ENCODE data around the gene AP4E1.
"Not testable (repeated sequence)": the region's sequence is repeated elsewhere in the genome, so short reads cannot be mapped to it uniquely, and the experiment has no call there.

The AP4E1 gene

GRCh38 chr15:50889589-50889988 is 18.9 kb upstream of the AP4E1 start:
- DNase-seq (ENCODE audit: low read depth in 2 of 2), result no peak

GRCh38 chr15:50890751-50891150 is 17.7 kb upstream of the AP4E1 start:
- no peak for DNase-seq (ENCODE audit: low read depth in 2 of 2)

- no peak for DNase-seq (ENCODE audit: low read depth in 2 of 2)
These were observed 17.3 kb upstream of the AP4E1 start for GRCh38 chr15:50891159-50891558.

DNA sequence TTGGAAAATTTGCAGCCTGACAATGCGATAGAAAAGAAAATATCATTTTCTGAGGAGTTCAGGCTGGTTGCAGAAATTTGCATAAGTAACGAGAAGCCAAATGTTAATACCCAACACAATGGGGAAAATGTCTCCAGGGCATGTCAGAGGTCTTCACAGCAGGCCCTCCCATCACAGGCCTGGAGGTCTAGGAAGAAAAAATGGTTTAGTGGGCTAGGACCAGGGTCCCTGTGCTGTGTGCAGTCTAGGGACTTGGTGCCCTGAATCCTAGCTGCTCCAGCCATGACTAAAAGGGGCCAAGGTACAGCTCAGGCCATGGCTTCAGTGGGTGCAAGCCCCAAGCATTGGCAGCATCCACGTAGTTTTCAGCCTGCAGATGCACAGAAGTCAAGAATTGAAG is 14.5 kb upstream of the AP4E1 start:
- no peak for DNase-seq (ENCODE audit: low read depth in 2 of 2)

- DNase-seq (ENCODE audit: low read depth in 2 of 2), result not testable (repeated sequence)
These were observed 7.1 kb upstream of the AP4E1 start for GRCh38 chr15:50901390-50901789.

DNA sequence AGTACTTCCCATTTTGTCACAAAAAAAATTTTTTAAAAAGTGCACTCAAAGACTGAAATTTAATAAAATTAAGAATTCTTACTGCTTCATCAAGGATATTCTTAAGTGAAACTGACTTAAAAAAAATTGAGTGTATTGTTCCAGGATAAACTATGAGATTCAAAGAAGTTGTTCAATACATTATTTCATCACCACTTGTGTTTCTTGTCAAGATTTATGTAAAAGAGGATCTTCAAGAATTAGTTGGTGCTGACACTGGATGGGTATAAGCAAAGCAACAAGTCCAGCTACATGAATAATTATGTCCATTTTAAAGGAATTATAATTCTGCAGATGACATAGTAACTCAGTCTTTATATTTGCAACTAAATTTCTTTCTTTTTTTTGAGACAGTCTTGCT is 4.3 kb upstream of the AP4E1 start:
- DNase-seq (ENCODE audit: low read depth in 2 of 2), result no peak

DNA sequence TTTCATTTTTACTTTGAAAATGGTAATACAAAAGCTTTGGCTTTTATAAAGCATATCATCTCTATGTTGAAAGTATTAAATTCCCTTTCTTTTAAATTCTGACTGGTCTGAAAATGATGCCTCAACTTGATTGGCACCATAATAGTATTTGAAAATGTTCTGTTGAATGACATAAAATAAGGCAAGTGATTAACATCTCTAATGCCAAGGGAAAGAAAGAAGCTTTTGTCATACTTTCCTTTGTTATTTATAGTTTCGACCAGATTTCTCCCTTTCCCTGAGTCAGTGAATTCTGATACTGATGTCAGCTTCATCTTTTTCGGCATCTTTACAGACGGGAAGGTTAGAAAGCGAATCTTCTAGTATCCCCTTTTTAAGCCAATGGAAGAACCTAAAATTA is 3.4 kb upstream of the AP4E1 start:
- DNase-seq (ENCODE audit: low read depth in 2 of 2), result no peak

DNA sequence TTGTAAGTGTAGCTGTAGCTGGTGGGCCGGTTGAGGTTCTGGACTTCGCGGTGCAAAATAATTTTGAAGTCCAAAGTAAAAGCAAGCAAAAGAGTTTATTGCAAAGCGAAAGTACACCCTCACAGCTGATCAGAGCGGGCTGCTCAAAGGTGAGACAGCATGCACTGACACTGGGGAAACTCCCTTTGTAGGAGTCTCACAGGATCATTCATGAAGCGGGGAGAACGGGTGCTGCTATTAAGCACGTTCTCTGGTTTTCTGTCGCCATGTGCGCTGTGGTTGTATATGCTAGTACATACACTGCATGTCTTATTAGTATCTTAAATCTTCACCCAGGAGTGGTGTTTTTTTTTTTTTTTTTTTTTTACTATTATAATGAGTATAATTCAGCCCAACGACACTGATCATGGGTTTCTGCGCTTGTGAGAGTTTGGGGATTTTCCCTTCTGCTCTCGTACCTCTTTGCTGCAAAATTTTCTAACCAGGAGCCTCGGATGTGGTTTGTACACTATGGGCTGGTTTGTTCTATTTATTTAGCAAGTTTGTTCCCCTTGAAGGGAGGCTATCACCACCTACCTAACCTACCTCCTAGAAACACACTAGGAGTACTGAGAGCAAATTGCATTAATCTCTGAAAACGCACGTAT is 1.4 kb upstream of the AP4E1 start:
- DNase-seq (ENCODE audit: low read depth in 2 of 2), result peak; percentile 37 to 56

DNA sequence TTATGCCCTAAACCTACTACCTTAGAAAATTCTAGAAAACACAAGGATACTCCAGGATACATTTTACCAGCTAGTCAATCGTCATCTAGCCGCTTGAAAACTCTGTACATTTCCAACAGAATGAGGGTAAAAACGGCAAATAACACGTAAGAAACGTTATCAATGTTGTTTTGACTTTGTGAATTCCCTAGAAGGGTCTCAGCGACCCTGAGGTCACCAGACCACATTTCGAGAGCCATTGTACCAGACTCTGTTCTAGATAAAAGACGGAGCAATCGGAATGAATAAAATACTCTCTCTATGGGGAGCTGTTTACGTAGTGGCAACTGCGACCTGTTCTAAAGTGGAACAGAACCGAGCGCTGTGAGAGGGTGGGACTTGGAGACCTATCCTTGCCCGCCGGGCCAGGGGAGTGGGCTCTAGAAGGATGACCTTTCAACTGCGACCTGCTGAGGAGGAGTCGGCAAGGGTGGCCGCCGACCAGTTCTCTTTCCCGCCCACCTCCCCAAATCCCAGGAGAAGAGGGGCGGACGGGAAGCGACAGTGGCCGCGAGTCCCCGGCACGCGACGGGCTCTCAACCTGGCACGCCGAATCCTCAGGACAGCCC is 778 bp upstream of the AP4E1 start:
- DNase-seq (ENCODE audit: low read depth in 2 of 2), result peak in 1 of 2 donors; percentile 36

DNA sequence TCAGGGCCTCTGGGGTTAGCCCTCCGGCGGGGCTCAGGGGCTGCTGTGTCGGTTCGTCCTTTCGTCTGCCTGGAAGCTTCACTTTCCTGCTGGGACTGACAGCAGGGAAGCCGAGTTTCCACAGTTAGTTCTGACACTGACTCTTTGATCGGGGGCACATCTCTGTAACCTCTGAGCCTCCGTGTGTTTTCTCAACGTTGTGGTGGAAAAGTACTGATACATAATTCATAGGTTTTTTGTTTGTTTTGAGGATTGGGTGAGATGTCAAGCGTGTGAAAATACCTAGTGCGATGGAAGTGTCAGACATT is 481 bp downstream of the AP4E1 start:
- DNase-seq (ENCODE audit: low read depth in 2 of 2), result no peak

GRCh38 chr15:50910426-50910795 is 1.9 kb downstream of the AP4E1 start:
- not testable (repeated sequence) for DNase-seq (ENCODE audit: low read depth in 2 of 2)

GRCh38 chr15:50911001-50911400 is 2.5 kb downstream of the AP4E1 start:
- no peak for DNase-seq (ENCODE audit: low read depth in 2 of 2)

GRCh38 chr15:50911621-50912020 is 3.1 kb downstream of the AP4E1 start:
- no peak for DNase-seq (ENCODE audit: low read depth in 2 of 2)

GRCh38 chr15:50916400-50916799 is 7.9 kb downstream of the AP4E1 start:
- DNase-seq (ENCODE audit: low read depth in 2 of 2), result no peak

DNA sequence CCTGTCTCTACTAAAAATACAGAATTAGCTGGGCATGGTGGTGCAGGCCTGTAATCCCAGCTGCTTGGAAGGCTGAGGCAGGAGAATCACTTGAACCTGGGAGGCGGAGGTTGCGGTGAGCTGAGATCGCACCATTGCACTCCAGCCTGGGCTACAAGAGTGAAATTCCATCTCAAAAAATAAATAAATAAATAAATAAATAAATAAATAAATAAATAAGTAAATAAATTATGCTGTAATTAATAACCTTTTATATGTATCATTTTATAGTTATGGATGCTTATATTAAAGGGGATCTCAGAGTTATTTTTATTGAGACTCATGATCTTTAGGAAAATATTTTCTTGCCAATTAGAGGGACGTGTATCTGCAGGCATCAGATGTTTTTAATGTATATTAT is 10.9 kb downstream of the AP4E1 start:
- not testable (repeated sequence) for DNase-seq (ENCODE audit: low read depth in 2 of 2)

DNA sequence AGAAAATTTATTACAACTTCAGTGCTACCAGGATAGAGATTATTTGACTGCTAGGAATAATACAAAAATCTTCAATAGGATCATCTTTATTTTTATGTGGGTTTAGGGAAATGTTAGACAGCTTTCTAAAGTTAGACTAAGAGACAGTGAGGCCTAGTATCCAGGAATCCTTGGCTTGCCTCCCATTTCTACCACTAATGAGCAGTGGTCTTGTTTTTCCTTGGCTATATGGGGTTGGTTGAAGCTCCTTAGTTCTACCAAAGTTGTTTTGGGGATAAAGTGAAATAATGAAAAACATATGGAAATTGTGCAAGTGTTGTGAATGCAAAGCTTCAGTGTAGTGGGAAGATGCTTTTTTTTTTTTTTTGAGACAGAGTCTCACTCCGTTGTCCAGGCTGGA is 16.8 kb downstream of the AP4E1 start:
- no peak for DNase-seq (ENCODE audit: low read depth in 2 of 2)

DNA sequence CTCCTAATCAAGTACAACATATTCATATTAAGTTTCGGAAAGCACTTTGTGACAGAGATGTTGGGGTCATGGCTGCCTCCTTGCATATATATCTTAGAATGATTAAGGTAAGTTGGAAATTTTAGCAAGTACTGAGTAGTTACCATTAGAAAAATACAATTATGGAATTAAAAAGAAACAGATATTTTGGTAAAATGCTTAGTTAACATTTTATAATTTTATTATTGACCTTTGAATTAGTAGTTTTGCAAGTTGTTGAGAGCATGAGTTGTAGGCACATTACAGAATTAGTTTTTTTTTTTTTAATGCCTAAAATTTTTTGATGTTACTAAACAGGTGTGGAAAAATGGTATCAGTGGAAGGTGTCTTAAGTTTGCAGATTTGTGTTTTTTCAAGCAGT is 20.6 kb downstream of the AP4E1 start:
- DNase-seq (ENCODE audit: low read depth in 2 of 2), result no peak

DNA sequence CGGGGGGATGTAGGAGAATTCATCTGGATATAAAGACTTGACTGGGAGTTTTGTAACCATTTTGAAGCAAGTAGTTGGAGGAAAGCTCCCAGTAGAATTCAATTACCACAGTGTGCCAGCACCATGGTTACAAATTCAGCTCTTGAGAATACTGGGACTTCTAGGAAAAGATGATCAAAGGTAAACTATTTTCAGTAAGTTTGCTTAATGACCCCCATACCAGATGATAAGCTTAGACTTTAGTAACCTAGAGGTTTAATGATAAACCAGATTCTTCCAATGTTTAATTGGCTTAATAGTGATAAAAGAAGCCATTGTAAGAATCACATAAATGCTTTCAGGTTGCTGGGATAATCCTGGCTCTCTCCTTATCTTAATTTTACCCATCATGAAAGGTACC is 22.3 kb downstream of the AP4E1 start:
- no peak for DNase-seq (ENCODE audit: low read depth in 2 of 2)

DNA sequence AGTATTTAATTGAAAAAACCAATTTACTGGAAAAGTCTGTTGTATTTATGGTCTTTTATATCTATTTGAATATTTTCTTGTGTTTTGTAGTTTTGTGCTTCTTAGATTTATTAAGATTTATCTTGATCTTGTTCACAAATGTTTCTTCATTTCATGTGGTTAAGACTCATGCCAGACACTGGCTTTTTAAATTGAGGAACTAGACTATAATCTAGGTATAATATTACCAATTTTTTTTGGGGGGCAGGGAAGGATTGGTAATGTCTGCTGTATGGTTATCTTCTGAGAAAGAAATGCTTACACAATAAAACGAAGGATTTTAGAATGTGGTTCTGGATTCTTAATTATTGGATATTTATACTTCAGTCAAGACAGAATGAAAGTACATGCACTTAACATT is 24.9 kb downstream of the AP4E1 start:
- DNase-seq (ENCODE audit: low read depth in 2 of 2), result no peak

DNA sequence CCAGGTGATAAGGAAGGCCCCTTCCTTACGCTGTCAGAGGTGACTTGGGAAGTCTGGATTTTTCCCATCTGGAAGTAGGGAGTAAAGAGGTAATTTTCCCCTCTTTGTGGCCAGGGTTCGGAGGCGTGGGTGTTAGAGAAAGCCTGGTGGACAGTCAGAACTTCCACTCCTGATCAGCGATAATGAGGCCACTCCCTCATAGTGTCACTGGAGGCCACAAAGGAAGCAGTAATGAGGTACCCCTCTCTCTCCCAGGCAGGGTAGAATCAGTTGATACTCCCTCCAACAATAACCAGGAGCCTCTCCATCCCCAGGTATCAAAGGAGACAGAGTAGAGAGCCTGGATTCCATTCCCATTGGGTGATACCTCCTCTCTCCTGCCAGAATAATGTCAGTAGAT is 30.0 kb downstream of the AP4E1 start:
- no peak for DNase-seq (ENCODE audit: low read depth in 2 of 2)

- DNase-seq (ENCODE audit: low read depth in 2 of 2), result no peak
These were observed 31.4 kb downstream of the AP4E1 start for GRCh38 chr15:50939911-50940310.

- no peak for DNase-seq (ENCODE audit: low read depth in 2 of 2)
These were observed 32.0 kb downstream of the AP4E1 start for GRCh38 chr15:50940506-50940905.

DNA sequence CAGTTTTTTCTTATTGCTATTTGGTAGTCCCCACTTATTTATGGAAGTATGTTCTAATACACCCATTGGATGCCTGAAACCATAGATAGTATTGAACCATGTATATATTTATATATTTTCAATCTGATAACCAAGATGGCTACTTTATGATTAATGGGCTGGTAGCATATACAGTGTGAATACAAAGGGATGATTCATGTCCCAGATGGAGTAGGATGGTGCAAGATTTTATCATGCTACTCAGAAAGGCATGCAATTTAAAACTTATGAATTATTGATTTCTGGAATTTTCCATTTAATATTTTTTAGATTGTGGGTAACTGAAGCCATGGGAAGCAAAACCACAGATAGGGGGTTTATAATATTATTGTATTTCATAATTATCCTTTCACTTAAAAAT is 35.2 kb downstream of the AP4E1 start:
- DNase-seq (ENCODE audit: low read depth in 2 of 2), result no peak

- DNase-seq (ENCODE audit: low read depth in 2 of 2), result no peak
These were observed 36.2 kb downstream of the AP4E1 start for GRCh38 chr15:50944672-50945071.

All from stimulated activated CD4-positive, alpha-beta T cell treated with anti-CD3 and anti-CD28 coated beads, Interleukin-1b, Interleukin-23, amount 100 ng/mL, for 4 hours (primary cell).